Loucy (cell line): Measurements from ENCODE around the gene CNTNAP2.

Experiments
- H2AFZ ChIP-seq: fragments of 200-600 bp; sonication (generic); 2 replicates; pipeline ENCODE4 v1.6.0; 2016; ENCODE audit warnings: antibody characterized with exemption, mild to moderate bottlenecking, low read length, moderate library complexity
- H3F3A ChIP-seq: fragments of 200-600 bp; 2 replicates; pipeline ENCODE4 v1.6.0; 2016; ENCODE audit warnings: antibody characterized with exemption, low read depth, mild to moderate bottlenecking
- H3K27me3 ChIP-seq: fragments of 200-600 bp; sonication (generic); 2 replicates; pipeline ENCODE4 v1.6.1; 2014; ENCODE audit warnings: low read length, mild to moderate bottlenecking; ENCODE audit not compliant: insufficient read depth, poor library complexity, severe bottlenecking
- H3K36me3 ChIP-seq: fragments of 200-600 bp; sonication (generic); 2 replicates; pipeline ENCODE4 v1.6.1; 2016; ENCODE audit warnings: low read length; ENCODE audit not compliant: insufficient read depth
- H3K4me1 ChIP-seq: fragments of 200-600 bp; sonication (generic); 2 replicates; pipeline ENCODE4 v1.5.1; 2014; ENCODE audit warnings: low read length, mild to moderate bottlenecking; ENCODE audit not compliant: insufficient read depth, poor library complexity, severe bottlenecking
- H3K4me2 ChIP-seq: fragments of 200-600 bp; sonication (generic); 2 replicates; pipeline ENCODE4 v1.6.0; 2014; ENCODE audit warnings: antibody characterized with exemption, low read length, low read depth, mild to moderate bottlenecking; ENCODE audit not compliant: poor library complexity, severe bottlenecking
- H3K4me3 ChIP-seq: fragments of 200-600 bp; sonication (generic); 2 replicates; pipeline ENCODE4 v1.5.1; 2014; ENCODE audit warnings: low read length, mild to moderate bottlenecking, mixed read lengths; ENCODE audit not compliant: poor library complexity, severe bottlenecking
- H3K79me2 ChIP-seq: fragments of 200-600 bp; sonication (generic); 2 replicates; pipeline ENCODE4 v1.6.1; 2014; ENCODE audit warnings: low read length; ENCODE audit not compliant: insufficient read depth
- H3K9ac ChIP-seq: fragments of 200-600 bp; sonication (generic); 2 replicates; pipeline ENCODE4 v1.6.0; 2014; ENCODE audit warnings: mild to moderate bottlenecking, low read depth, low read length, moderate library complexity; ENCODE audit not compliant: poor library complexity, severe bottlenecking
- H3K9me2 ChIP-seq: fragments of 200-600 bp; sonication (generic); replicated peaks from 2 replicates; pipeline ENCODE4 v1.6.1; 2016; ENCODE audit warnings: low read depth, low read length, mixed read lengths
- H3K9me3 ChIP-seq: fragments of 200-600 bp; sonication (generic); 2 replicates; pipeline ENCODE4 v1.6.1; 2014; ENCODE audit warnings: mild to moderate bottlenecking, antibody characterized with exemption, low read length, low read depth; ENCODE audit not compliant: insufficient read depth
- H4K20me1 ChIP-seq: fragments of 200-600 bp; sonication (generic); 2 replicates; pipeline ENCODE4 v1.6.0; 2014; ENCODE audit warnings: antibody characterized with exemption, low read length, mild to moderate bottlenecking; ENCODE audit not compliant: insufficient read depth, poor library complexity, severe bottlenecking
- EZH2phosphoT487 ChIP-seq: fragments of 200-600 bp; IDR thresholded peaks from 2 replicates; pipeline ENCODE4 v1.6.1; 2018; ENCODE audit warnings: antibody characterized with exemption, mild to moderate bottlenecking, moderate library complexity, borderline replicate concordance
- TF ChIP-seq, protein P1 (sequence below): fragments of 200-600 bp; sonication (generic); conservative IDR thresholded peaks from 2 replicates; pipeline ENCODE4 v1.5.1; 2014; ENCODE audit warnings: mild to moderate bottlenecking, antibody characterized with exemption, low read length

CNTNAP2 gene

DNA sequence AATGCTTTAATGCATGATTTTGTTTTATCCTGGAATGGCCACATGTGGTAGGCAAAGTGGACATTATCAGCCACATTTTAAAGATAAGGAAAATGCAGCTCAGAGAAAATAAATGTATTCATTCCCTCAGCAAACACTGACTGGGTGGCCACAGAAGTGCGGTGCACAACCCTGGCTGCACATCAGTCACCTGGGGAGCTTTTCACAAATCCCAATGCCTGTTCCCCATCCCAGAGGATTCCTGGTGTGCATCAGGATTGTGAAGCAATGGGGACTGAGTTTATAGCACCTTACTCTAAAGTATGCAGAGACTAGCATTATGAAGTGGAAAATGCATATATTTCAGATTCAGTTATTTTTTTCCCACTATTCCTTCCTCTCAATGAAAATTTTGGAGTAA, 2280.5 kb downstream of the CNTNAP2 start:
- Histone ChIP-seq H3K4me1 (no peaks in the 10 kb centered on the region), H3F3A (no peaks in the 10 kb centered on the region), H3K79me2 (no peaks in the 10 kb centered on the region), H4K20me1 (no peaks in the 10 kb centered on the region), H3K4me3 (no peak overlapping the region), H3K36me3 (no peaks in the 10 kb centered on the region), H3K9me2 (no peaks in the 10 kb centered on the region), H3K4me2 (no peak overlapping the region), H3K9ac (no peak overlapping the region), H2AFZ (no peak overlapping the region), H3K9me3 (0 out of 2 replicates have a peak, but pooled peaks cover 4% of the 10 kb centered on the region), H3K27me3 (no peaks in the 10 kb centered on the region)
- no peak for TF ChIP-seq EZH2phosphoT487
- TF ChIP-seq, protein P1, sequence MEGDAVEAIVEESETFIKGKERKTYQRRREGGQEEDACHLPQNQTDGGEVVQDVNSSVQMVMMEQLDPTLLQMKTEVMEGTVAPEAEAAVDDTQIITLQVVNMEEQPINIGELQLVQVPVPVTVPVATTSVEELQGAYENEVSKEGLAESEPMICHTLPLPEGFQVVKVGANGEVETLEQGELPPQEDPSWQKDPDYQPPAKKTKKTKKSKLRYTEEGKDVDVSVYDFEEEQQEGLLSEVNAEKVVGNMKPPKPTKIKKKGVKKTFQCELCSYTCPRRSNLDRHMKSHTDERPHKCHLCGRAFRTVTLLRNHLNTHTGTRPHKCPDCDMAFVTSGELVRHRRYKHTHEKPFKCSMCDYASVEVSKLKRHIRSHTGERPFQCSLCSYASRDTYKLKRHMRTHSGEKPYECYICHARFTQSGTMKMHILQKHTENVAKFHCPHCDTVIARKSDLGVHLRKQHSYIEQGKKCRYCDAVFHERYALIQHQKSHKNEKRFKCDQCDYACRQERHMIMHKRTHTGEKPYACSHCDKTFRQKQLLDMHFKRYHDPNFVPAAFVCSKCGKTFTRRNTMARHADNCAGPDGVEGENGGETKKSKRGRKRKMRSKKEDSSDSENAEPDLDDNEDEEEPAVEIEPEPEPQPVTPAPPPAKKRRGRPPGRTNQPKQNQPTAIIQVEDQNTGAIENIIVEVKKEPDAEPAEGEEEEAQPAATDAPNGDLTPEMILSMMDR = no peak

DNA sequence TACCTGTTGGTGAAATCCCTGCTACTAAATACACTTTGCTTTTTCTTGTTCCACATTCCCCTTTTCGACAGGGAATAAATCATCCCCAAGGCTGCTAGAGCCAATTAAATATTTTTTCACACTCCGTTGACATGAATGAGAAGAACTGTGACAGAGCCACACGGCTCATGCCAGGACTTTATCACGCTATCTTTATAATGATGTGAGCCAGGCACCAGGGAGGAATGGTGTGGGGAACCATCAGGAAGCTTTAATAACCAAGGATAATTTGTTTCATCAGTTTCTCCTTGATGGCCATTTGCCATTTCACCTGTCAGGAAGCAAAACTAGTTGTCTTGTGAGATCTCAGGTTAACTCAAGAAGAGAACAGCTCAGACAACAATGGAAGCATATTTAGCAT, 2280.9 kb downstream of the CNTNAP2 start:
- H3K4me3 ChIP-seq = no peak overlapping the region
- H3K9ac ChIP-seq = no peak overlapping the region
- H3K79me2 ChIP-seq = no peaks in the 10 kb centered on the region
- no peaks in the 10 kb centered on the region for H3K4me1 ChIP-seq
- H3K9me3 ChIP-seq = 0 out of 2 replicates have a peak, but pooled peaks cover 4% of the 10 kb centered on the region
- H3K36me3 ChIP-seq = no peaks in the 10 kb centered on the region
- H3K9me2 ChIP-seq = no peaks in the 10 kb centered on the region
- no peak overlapping the region for H2AFZ ChIP-seq
- no peaks in the 10 kb centered on the region for H3F3A ChIP-seq
- no peaks in the 10 kb centered on the region for H4K20me1 ChIP-seq
- no peaks in the 10 kb centered on the region for H3K27me3 ChIP-seq
- H3K4me2 ChIP-seq = no peak overlapping the region
- TF ChIP-seq EZH2phosphoT487 = no peak
- TF ChIP-seq, protein P1 = no peak

DNA sequence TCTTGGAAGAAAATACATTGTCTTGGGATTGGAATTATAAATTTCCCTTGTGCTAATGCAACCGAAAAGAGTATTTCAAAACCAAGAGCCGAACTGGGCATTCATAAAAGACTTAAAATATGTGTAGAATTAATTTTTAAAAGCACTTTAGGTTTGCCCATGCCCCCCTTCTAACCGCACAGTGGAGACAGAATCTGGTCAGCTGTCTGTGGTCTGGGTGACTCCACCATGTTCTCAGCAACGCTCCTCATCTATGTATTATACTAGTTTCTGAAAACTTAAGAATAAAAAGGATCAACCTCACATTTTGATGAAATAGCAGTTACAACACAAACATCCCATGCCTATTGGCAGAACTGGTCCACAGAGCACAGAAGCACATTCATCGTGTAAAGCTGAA, 2281.4 kb downstream of the CNTNAP2 start:
- H3K9ac ChIP-seq = no peak overlapping the region
- no peaks in the 10 kb centered on the region for H4K20me1 ChIP-seq
- H3K27me3 ChIP-seq = no peaks in the 10 kb centered on the region
- no peaks in the 10 kb centered on the region for H3K9me2 ChIP-seq
- H3K4me3 ChIP-seq = no peak overlapping the region
- H3K79me2 ChIP-seq = no peaks in the 10 kb centered on the region
- TF ChIP-seq, protein P1 = no peak
- no peak for TF ChIP-seq EZH2phosphoT487
- H3F3A ChIP-seq = no peaks in the 10 kb centered on the region
- no peaks in the 10 kb centered on the region for H3K36me3 ChIP-seq
- no peaks in the 10 kb centered on the region for H3K4me1 ChIP-seq
- no peak overlapping the region for H2AFZ ChIP-seq
- 0 out of 2 replicates have a peak, but pooled peaks cover 4% of the 10 kb centered on the region for H3K9me3 ChIP-seq
- H3K4me2 ChIP-seq = no peak overlapping the region
